ENCODE results near the gene MACF1. TPM values are rescaled to one million over a fixed set of nuclear protein-coding genes. Genes with fewer than 3 reads are reported as not detected.

Gene MACF1
- total RNA-seq, 1 experiment from 2014 or later: 134 TPM

DNA sequence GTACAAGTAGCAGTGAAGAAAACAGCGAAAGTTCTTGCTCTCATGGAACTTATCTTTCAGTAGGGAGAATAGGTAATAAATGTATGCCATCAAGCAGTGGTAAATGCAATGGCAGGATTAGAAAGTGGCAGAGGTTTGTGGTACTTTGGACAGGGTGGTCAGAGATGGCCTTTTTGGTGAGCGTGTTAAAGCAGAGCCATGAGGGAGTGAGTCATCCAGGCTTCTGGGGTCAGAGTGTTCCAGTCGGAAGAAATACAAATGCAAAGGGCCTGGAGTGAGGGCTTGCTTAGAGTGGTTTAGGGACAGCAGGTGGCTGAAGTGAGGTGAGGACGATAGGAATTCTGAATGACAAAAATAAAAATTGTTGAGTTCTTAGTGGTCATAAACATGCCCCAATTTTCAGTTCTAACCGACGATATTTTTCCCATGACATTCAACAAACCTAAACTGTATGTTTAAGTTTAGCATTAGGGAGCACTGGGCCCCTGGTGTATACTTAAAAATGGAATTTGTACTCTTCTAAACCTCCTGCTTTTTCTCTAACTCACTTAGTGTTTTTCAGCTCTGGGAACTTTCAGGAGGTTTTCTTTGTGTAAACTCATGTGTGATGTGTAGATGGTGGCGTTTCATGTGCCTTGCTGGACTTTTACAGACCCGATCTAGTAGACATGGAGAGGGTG is 78.2 kb downstream of the MACF1 start:
- no peak for DNase-seq (ENCODE audit: low spot score)
- in situ Hi-C loops (cut with HindIII; ENCODE audit: low sequenced_read_pairs): no loop called here

DNA sequence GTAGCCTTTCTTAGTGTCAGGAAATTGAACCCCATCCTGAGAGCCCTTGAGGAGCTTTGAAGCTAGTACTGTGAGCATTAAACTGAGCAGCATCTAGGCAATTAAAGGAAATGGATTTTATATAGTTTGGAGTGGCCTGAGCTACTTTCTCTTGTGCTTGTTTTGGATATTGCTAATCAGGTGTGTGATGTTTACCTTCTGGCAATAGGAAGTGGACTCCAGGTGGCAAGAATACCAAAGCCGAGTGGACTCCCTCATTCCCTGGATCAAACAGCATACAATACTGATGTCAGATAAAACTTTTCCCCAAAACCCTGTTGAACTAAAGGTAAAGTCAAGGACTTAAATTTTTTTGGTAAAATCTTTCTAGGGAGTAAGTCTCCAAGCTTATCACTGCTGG is 79.4 kb downstream of the MACF1 start:
- DNase-seq (ENCODE audit: low spot score): no peak
- in situ Hi-C loops (cut with HindIII; ENCODE audit: low sequenced_read_pairs): no loop called here

DNA sequence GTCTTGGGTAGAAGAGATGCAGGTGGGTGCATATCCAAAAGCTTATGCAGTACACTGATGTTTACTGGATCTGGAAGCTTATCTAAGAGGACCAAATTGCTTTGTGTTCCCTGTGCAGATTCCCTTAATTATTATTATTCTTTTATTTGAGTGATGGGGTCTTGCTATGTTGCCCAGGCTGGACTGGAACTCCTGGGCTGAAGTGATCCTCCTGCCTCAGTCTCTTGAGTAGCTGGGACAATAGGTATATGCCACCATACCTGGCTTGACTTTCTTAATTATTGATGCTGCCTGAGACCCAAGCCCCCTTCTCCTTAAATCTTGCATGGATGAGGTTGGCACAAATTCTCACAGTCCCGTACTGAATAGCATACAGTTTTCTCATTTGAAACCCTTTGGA is 83.0 kb downstream of the MACF1 start:
- DNase-seq (ENCODE audit: low spot score): no peak
- in situ Hi-C loops (cut with HindIII; ENCODE audit: low sequenced_read_pairs): no loop called here

DNA sequence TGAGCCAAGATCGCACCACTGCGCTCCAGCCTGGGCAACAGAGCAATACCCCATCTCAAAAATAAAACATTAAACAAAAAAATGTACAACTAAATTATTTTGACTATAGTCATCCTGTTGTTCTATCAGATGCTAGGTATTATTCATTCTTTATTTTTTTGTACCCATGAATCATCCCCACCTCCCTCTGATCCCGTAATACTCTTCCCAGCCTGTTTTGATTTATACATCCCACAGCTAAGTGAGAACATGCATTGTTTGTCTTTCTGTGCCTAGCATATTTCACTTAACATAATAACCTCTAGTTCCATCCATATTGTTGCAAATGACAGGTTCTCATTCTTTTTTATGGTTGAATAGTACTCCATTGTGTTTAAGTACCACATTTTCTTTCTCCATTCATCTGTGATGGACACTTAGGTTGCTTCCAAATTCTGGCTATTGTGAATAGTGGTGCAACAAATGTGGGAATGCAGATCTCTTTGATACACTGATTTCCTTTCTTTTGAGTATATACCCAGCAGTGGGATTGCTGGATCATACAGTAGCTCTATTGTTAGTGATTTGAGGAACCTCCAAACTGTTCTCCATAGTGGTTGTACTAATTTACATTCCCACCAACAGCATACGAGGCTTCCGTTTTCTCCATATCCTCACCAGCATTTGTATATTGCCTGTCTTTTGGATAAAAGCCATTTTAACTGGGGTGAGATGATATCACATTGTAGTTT is 84.4 kb downstream of the MACF1 start:
- in situ Hi-C loops (cut with HindIII; ENCODE audit: low sequenced_read_pairs): no loop called here
- no peak for DNase-seq (ENCODE audit: low spot score)

DNA sequence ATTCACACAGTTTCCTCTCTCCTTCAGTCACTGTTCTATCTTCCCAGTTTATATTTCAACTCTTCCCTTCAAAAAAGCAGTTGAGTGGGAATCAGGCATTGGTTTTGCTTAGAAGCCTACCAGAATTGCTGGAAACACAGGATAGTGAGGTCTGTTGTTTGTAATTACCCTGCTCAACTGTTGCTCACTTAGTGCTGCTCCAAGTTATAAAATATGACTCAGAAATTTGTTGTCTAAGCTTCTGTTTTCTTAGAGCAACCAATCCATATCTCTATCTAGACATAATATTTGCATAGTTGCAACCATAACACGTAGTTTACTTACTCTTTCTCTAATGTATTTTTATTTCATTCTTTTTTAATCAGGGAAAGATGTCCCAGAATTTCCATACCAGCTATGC is 87.9 kb downstream of the MACF1 start:
- in situ Hi-C loops (cut with HindIII; ENCODE audit: low sequenced_read_pairs): no loop called here
- DNase-seq (ENCODE audit: low spot score): no peak

DNA sequence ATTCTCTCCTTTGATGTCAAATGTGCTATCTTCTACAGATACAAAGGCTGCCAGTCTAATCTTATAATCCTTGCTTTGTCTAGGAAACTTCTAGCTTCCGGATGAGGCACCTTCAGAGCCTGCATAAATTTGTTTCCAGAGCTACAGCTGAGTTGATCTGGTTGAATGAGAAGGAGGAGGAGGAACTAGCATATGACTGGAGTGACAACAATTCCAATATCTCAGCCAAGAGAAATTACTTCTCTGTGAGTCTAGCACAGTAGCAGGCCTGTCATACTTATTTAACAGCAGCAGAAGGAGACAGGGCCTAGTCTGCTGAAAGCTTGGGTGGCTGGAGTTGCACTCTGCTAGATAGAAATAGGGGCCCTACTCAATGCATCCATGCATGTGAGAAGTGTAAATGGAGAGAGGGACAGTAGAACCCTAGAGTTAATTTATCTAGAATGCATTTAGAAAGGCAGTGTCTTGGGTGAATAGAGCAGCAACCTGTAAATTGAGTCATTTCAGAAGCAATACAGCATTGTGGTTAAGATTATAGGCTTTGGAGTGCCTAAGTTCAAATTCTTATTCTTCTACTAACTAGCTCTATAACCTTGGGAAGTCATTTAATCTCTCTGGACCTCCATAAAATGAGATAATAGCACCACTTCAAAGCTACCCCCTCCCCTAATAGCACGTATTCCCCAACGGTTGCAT is 89.0 kb downstream of the MACF1 start:
- in situ Hi-C loops (cut with HindIII; ENCODE audit: low sequenced_read_pairs): no loop called here
- DNase-seq (ENCODE audit: low spot score): no peak

DNA sequence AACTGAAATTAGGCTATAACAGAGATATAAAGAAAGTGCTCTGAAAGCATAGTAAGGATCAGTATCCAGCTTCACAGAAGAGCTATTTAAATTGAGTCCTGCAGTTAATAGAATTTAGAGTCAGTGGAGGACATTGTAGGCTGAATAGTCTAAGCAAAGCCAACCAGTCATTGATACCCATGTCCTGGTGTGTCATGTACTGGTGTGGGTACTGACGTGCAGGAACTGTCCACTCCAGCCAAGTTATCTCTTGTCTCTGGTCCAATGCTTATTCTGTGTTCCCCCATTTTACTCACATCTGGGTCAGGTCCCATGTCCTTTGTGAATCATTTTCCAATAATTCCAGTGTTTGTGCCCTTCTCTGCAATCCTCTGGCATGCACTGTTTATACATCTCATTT is 90.0 kb downstream of the MACF1 start:
- no peak for DNase-seq (ENCODE audit: low spot score)
- in situ Hi-C loops (cut with HindIII; ENCODE audit: low sequenced_read_pairs): no loop called here

DNA sequence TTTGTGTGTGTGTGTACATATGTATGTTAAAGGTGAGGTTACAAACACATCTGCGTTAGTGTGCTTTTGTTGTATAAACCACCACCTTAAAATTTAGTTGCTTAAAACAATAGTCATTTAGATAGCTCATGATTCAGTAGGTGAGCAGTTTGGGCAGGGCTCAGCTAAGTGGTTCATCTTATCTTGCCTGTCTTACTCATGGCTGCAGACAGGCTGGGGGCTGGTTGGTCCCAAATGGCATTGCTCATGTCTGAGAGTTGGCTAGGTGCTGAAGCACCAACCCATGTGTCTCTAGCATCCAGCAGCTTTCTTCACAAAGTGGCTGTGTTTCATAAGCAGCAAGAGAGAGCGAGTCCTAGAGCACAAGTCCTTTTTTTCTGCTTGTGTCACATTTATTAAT is 91.4 kb downstream of the MACF1 start:
- in situ Hi-C loops (cut with HindIII; ENCODE audit: low sequenced_read_pairs): no loop called here
- DNase-seq (ENCODE audit: low spot score): no peak

DNA sequence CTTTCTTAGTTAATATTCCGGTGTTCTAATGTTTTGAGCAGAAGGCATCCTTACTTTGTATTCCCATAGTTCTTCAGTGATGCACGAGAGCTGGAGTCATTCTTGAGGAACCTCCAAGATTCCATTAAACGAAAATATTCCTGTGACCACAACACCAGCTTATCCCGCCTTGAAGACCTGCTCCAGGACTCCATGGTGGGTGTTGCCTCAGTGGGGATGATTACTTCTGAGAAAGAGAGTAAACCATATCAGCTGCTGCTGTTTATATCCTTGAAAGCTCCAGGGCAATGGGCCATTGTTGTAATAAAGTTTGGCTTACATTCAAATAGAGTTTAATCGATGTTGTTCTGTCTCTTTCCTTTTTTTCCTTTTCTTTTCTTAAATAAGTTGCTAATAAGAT is 93.1 kb downstream of the MACF1 start:
- in situ Hi-C loops (cut with HindIII; ENCODE audit: low sequenced_read_pairs): no loop called here
- no peak for DNase-seq (ENCODE audit: low spot score)

DNA sequence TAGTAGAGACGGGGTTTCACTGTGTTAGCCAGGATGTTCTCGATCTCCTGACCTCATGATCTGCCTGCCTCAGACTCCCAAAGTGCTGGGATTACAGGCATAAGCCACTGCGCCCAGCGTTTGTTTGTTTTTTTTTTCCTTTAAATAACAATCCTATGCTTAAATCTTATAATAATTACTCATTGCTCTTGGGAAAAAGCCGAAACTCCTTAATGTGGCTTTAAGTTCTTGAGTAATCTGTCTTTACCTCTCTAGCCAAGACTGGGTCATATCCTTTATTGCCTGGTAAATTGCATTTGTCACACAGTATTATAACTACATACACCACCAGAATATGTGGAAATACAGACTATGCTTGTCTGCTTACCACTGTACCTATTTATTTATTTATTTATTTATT is 97.1 kb downstream of the MACF1 start:
- no peak for DNase-seq (ENCODE audit: low spot score)
- in situ Hi-C loops (cut with HindIII; ENCODE audit: low sequenced_read_pairs): no loop called here

DNA sequence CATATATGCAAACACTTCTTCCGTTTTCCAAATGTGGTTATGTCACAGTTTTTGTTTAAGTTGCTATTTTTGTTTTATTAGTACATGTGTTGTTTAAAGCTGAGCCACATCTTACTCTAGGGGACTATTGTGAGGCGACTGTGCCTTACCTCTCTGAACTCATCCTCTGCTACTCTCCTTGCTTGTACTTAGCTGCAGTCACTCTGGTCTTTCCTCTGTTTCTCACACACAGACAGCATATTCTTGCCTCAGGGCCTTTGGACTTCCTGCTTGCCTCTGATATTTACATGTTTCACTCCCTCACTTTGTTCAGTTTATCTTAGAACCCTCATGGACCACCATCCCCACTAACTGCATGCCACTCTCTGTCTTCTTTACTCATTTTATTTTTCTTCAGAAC is 101.1 kb downstream of the MACF1 start:
- no peak for DNase-seq (ENCODE audit: low spot score)

DNA sequence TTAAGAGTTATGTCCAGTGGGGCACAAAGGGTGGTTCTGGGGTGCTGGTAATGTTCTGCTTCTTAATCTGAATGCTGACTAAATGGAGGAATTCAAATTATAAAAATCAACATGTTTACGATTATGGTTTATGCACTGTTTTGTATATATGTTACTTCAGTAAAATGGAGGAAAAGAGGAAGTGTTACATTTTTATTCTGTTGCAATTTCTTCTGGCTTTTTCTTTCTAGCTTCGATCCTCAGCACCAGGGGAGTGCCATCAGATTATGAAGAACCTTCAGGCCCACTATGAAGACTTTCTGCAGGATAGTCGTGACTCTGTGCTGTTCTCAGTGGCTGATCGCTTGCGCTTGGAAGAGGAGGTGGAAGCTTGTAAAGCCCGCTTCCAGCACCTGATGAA is 105.5 kb downstream of the MACF1 start:
- no peak for DNase-seq (ENCODE audit: low spot score)
- in situ Hi-C loops (cut with HindIII; ENCODE audit: low sequenced_read_pairs): no loop called here

More for the DNA sequence above, 101.1 kb downstream of the MACF1 start:
- in situ Hi-C loops (cut with HindIII; ENCODE audit: low sequenced_read_pairs): no loop called here

DNA sequence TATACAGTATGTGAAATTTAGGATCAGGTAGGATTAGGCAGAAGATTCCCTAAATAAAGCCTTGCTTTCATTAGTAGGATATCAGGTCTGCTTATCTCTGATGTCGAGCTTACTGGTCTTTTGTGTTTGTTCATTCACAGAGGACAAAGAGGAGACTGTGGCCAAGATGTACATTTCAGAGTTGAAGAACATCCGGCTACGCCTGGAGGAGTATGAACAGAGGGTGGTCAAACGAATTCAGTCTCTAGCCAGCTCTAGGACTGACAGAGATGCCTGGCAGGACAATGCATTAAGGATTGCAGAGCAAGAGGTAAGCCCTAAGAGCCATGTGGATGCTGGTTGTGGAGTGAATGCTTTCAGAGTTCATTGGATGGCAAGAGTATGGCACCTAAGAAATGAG is 106.2 kb downstream of the MACF1 start:
- DNase-seq (ENCODE audit: low spot score): no peak
- in situ Hi-C loops (cut with HindIII; ENCODE audit: low sequenced_read_pairs): no loop called here

DNA sequence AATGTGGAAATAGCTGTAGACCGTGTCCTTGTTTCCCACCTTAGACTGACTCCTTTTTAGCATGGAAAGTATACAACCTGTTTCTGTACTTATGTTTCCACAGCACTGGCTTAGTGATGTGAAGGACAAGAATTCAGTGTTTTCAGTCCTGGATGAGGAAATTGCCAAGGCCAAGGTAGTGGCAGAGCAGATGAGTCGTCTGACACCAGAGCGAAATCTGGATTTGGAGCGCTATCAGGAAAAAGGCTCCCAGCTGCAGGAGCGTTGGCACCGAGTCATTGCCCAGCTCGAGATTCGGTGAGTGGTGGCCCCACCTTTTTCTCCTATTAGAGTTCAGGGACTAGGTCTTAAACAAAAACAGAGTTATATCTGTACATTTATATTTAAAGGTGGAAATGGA is 112.6 kb downstream of the MACF1 start:
- in situ Hi-C loops (cut with HindIII; ENCODE audit: low sequenced_read_pairs): no loop called here
- no peak for DNase-seq (ENCODE audit: low spot score)

DNA sequence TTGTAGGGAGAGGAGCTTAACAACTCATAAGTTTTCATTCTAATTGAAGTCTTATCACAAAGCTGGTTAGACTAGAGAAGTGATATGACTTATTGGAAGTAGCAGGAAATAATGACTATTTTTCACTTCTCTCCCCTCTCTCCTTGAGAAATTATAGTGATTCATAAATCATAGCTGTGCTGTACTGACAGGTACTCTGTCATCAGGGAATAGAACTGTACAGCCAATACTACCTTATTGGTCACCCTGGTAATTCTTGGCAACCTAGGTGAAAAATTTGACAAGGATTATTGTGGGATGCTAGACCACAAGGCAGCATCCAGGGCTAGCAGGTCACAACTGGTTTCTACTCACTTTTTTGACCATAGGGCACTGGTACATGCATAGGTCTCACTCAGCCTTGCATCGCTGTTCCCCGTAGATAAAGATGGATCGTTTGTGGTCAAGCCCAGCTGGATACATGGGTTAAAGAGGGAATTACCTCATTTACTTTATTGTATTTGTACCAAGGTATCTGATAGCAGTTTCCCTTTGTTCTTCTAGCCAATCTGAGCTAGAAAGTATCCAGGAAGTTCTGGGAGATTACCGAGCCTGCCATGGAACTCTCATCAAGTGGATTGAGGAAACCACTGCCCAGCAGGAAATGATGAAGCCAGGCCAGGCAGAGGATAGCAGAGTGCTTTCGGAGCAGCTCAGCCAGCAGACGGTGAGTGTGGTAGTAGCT is 113.6 kb downstream of the MACF1 start:
- in situ Hi-C loops (cut with HindIII; ENCODE audit: low sequenced_read_pairs): no loop called here
- no peak for DNase-seq (ENCODE audit: low spot score)

DNA sequence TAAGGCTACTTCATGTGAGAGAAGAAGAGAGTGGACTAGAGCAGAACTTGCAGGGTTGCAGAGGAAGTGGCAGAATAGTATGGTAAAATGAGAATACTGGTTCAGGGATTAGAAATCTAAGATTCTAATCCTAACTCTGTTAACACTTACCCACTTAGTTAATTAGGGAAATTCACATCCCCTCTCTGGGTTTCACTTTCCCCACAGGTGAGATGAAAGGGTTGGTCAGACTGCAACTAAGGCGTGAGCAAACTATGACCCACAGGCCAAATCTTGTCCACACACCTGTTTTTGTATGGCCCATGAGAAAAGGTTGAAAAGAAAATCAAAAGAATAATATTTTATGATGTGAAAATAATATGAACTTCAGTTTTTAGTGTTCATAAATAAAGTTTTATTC is 117.5 kb downstream of the MACF1 start:
- in situ Hi-C loops (cut with HindIII; ENCODE audit: low sequenced_read_pairs): no loop called here

DNA sequence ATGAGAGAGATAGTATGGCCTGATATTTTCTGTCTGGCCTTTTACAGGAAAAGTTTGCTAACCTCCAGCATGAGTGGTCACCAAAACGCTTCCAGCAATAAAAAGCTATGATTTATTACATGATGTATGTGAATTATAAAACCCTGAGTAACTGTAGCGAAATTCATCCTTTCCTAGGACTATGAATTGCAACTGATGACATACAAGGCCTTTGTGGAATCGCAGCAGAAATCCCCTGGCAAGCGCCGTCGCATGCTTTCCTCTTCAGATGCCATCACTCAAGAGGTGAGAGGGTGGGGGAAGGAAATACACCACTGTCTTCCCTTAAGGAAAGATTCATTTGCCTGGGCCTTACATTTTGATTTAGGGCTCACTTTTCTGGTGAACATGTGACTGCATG is 117.9 kb downstream of the MACF1 start:
- in situ Hi-C loops (cut with HindIII; ENCODE audit: low sequenced_read_pairs): no loop called here
- no peak for DNase-seq (ENCODE audit: low spot score)

More for the DNA sequence above, 117.5 kb downstream of the MACF1 start:
- no peak for DNase-seq (ENCODE audit: low spot score)

DNA sequence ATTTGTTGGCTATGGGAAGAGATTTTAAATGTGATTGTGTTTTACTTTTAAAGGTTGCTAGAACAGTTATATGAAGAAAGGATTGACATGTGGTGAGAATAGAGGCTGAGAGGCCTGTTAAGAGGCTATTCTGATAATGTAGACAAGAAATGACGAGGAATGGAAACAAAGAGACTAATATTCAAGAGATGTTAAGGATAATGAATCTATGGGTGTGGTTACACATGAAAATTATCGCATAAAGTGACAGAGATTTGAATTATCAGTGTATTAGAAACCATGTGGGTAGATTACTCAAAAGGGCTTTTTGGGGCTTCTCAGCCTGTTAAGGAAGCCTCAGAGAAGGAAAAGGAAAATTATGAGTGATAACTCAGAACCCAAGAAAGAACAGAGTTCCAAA is 120.4 kb downstream of the MACF1 start:
- no peak for DNase-seq (ENCODE audit: low spot score)
- in situ Hi-C loops (cut with HindIII; ENCODE audit: low sequenced_read_pairs): no loop called here

DNA sequence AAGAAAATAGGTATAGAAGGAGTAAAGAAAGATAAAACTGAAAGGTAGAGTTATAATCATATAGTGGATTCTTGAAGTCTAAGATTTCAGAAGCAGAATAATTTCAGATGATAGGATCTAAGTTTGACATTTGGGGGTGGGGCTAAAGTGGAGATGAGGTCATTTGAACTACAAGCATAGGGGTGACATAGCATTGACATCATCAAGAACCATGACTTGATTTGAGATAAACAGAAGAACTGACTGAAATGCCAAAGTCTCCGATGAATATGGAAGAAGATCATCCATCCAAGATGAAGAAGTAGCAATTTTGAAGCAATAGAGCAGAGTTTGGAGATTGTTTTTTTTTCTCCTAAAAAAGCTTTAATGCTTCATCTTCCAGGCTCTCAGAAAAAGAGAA is 122.3 kb downstream of the MACF1 start:
- in situ Hi-C loops (cut with HindIII; ENCODE audit: low sequenced_read_pairs): no loop called here
- no peak for DNase-seq (ENCODE audit: low spot score)

DNA sequence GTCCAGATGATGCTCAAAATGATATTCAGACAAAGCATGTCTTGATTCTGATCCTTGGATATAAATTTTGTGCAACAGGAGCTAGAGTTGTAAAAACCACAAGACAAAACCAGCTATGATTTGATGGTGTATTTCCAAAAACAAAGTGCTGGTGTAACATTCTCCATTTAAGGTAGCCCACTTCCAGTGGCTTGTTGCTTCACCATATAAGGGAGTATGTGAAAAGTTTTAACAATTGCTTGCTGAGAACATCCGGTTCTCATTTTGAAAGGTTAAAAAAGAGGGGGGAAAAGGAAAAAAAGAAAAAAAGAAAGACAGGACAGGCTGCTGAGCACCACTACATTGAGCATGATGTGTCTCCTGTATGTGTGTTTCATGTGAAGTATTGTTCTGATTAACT is 123.6 kb downstream of the MACF1 start:
- DNase-seq (ENCODE audit: low spot score): no peak
- in situ Hi-C loops (cut with HindIII; ENCODE audit: low sequenced_read_pairs): no loop called here
